ENCODE results near the gene CYP26C1.
A peak's percentile ranks its signal among the peaks of the same experiment; 100 is the strongest.
"Not testable (repeated sequence)": the region's sequence is repeated elsewhere in the genome, so short reads cannot be mapped to it uniquely, and the experiment has no call there.

Gene CYP26C1

GRCh38 chr10:93099670-93100069 is 39.1 kb downstream of the CYP26C1 start (continued):
- no peak for TF ChIP-seq ZNF518A (tag by site-specific recombination; conservative IDR thresholded peaks at IDR 0.05; ENCODE audit: low read depth)
- no peak for TF ChIP-seq ZNF521 (tag by site-specific recombination; IDR thresholded peaks at IDR 0.05)
- no peak for TF ChIP-seq ZNF280D (tag by site-specific recombination; IDR thresholded peaks at IDR 0.05)

GRCh38 chr10:93101148-93101547 is 40.5 kb downstream of the CYP26C1 start:
- H3K9me3 ChIP-seq (ENCODE audit: control insufficient read depth, insufficient read depth, low read depth, low read length); H3K4me3 ChIP-seq (ENCODE audit: low read depth, low read length); H3K4me1 ChIP-seq (ENCODE audit: control insufficient read depth, insufficient read depth, low read length); POLR2A ChIA-PET; H3K36me3 ChIP-seq (ENCODE audit: control insufficient read depth in 2 of 2, insufficient read depth in 1 of 2, low read length in 2 of 2); H3K27ac ChIP-seq (ENCODE audit: extremely low read depth, low read depth, low read length): not testable (repeated sequence)
- CTCF ChIA-PET = interaction anchor here (1.2 kb wide), 1 partner anchor 13 kb away, joined by 4 read pairs; no protein-coding TSS in a partner anchor
- TF ChIP-seq ZNF513 (tag by site-specific recombination; IDR thresholded peaks at IDR 0.05) = peak; percentile 83

- Histone ChIP-seq H3K4me1 (ENCODE audit: control insufficient read depth, insufficient read depth, low read length) (no peaks in the 10 kb centered on the region), H3K36me3 (ENCODE audit: control insufficient read depth in 2 of 2, insufficient read depth in 1 of 2, low read length in 2 of 2) (no peaks in the 10 kb centered on the region), H3K9me3 (ENCODE audit: control insufficient read depth, insufficient read depth, low read depth, low read length) (no peaks in the 10 kb centered on the region), H3K4me3 (ENCODE audit: low read depth, low read length) (no peak overlapping the region), H3K27ac (ENCODE audit: extremely low read depth, low read depth, low read length) (no peak overlapping the region)
- TF ChIP-seq ZNF561 (tag by site-specific recombination; IDR thresholded peaks at IDR 0.05; ENCODE audit: borderline replicate concordance) (no peak), SETDB1 (IDR thresholded peaks at IDR 0.05; ENCODE audit: insufficient read length, low read length) (peak; percentile 66)
- POLR2A ChIA-PET = no interaction called here
- CTCF ChIA-PET = interaction anchor here (0.7 to 2.2 kb wide), 5 partner anchors 11 to 378 kb away, joined by 3 to 11 read pairs (median 3); partner anchors contain the start of gene MYOF
Measured at GRCh38 chr10:93103953-93104352, 43.4 kb downstream of the CYP26C1 start.

- H3K4me1 ChIP-seq (ENCODE audit: control insufficient read depth, insufficient read depth, low read length) = no peaks in the 10 kb centered on the region
- CTCF ChIA-PET = interaction anchor here (0.5 to 1.8 kb wide), 5 partner anchors 9 to 183 kb away, joined by 3 to 9 read pairs (median 5); no protein-coding TSS in a partner anchor
- POLR2A ChIA-PET = no interaction called here
Measured at GRCh38 chr10:93106631-93107072, 46.1 kb downstream of the CYP26C1 start.

More at GRCh38 chr10:93106631-93107072, 46.1 kb downstream of the CYP26C1 start:
- TF ChIP-seq SP7 (tag by site-specific recombination; IDR thresholded peaks at IDR 0.05) (no peak), ZNF398 (tag by site-specific recombination; IDR thresholded peaks at IDR 0.05) (no peak), ZNF677 (tag by site-specific recombination; IDR thresholded peaks at IDR 0.05) (no peak), ZNF214 (tag by site-specific recombination; IDR thresholded peaks at IDR 0.05; ENCODE audit: borderline replicate concordance) (no peak), ZBTB8A (tag by site-specific recombination; IDR thresholded peaks at IDR 0.05) (no peak)
- Histone ChIP-seq H3K9me3 (ENCODE audit: control insufficient read depth, insufficient read depth, low read depth, low read length) (no peaks in the 10 kb centered on the region), H3K4me3 (ENCODE audit: low read depth, low read length) (no peak overlapping the region), H3K27ac (ENCODE audit: extremely low read depth, low read depth, low read length) (no peak overlapping the region), H3K36me3 (ENCODE audit: control insufficient read depth in 2 of 2, insufficient read depth in 1 of 2, low read length in 2 of 2) (no peaks in the 10 kb centered on the region)
